GM19351 (cell line): ENCODE results near the gene DCDC2B.

ENCODE experiments used
- ATAC-seq: cut with Tn5 transposase; IDR thresholded peaks from one replicate; pipeline ENCODE4 v1.9.1; 2021; ENCODE audit warnings: mild to moderate bottlenecking, moderate library complexity; ENCODE audit not compliant: unreplicated experiment

DCDC2B gene

DNA sequence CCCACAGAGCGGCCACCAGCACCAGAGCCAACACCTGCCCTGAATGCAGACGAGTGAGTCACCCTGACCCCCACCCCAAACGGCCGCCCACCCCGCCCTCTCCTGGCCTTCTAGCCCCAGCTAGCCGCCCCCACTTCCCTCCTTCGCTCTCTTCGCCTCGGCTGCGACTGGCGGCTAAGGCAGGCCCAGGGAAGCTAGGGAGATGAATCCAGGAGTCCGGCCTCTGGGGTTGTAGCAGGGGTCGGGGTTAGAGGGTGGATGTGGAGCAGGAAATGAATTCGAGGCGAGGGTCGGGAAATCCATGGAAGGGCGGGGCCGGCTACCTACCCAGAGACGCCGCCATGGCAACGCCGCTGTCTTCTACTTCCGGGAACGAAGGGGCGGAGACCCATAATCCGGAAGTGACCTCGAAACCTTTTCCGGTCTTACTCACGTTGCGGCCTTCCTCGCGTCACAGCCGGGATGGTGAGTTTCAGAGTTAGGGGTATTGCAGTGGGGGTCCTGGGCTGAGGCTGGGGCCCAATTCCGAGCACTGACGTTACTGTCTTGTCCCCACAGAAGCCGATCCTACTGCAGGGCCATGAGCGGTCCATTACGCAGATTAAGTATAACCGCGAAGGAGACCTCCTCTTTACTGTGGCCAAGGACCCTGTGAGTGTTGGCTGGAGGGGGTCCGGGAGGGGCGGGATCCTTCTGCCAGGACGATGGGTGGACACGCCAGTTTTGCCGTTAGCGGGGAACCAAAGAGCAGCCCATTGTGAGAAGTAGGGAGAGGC is 13.3 kb downstream of the DCDC2B start, which contains the start of the genes EIF3I and TMEM234:
TSS of gene EIF3I (plus strand) at position 428 of the 776 bp plus-strand sequence. CDS start at position 463, 35 bp downstream.
TSS of gene TMEM234 (minus strand) at position 374 of the 776 bp plus-strand sequence. CDS start at position 343, 31 bp downstream.
- peak; percentile 96 for ATAC-seq

- no peak for ATAC-seq
Measured at GRCh38 chr1:32223683-32224082, 14.8 kb downstream of the DCDC2B start.

DNA sequence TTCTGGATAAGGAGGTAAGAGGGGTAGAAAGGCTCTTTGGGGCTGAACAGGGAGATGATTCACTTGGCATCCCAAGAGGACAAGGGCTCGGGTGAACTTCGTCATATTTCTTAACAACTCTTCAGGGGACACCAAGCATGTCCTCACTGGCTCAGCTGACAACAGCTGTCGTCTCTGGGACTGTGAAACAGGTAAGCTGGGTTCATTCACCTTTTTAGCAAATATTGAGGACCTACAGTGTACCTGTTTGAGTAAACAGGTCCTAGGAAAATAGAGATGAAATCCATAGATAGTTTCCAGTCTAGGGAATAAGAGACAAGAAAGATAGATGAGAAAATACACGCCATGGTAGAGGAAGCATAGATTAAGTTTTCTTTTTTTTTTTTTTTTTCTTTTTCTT is 15.4 kb downstream of the DCDC2B start:
- ATAC-seq: no peak

DNA sequence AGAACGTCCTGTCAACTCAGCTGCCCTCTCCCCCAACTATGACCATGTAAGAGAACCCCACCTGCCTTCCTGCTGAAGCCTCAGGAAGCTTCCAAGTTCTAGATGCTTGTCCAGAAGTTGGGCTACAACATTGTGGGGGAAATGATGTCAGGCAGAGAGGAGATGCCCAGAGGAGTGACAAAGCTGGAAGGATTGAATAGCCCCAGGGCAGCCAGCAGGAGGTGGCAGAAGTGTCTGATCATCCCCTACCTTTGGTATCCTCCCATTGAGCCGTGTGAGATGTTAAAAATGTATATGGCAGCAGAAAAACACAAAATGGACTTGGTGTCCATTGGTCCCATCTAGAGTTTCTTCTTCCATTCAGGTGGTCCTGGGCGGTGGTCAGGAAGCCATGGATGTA is 19.9 kb downstream of the DCDC2B start:
- no peak for ATAC-seq

GRCh38 chr1:32231843-32232432 is 23.0 kb downstream of the DCDC2B start:
- ATAC-seq: no peak

DNA sequence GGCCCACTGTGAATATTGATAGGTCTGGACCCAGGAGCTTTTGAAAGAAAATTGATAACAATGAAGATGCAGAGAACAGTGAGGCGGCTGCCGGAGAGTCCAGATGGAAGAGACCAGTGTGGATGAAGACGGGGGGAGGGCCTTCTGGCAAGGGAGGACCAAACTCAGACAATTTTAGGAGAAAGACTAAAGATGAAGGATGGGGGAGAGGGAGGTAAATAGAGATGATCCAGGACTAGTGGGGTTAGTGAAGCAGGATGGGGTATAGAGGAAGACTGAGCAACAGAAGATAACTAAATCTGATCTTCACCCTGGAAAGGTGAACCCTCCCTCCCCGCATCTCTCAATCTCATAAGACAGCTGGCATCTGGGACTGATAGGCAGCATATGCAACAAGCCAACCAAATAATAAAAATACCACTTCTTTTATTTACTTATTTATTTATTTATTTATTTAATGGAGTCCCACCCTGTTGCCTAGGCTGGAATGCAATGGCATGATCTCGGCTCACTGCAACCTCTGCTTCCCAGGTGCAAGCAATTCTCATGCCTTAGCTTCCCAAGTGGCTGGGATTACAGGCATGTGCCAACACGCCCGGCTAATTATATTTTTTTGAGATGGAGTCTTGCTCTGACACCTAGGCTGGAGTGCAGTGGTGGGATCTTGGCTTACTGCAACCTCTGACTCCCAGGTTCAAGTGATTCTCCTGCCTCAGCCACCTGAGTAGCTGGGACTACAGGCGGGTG is 23.8 kb downstream of the DCDC2B start:
- ATAC-seq: no peak

DNA sequence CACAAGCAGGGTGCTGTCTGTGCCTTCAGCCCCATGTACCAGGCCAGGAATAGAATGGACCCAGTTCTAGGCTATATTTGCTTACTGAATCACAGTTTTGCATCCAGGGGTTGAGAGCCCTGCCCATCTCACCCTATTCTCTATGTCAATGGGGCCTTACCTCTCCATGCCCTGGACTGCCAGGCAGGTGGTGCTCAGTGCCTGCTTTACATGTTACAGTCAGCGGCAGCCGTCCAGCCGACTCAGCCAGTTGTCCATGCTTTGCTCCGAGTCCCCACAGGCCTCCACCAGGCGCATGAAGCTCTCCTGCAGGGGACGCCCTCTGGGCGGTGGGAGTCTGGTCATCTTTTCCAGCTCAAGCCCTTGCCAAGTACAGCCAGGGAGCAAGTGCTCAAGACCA is 25.9 kb downstream of the DCDC2B start:
- no peak for ATAC-seq

- no peak for ATAC-seq
Measured at GRCh38 chr1:32239337-32239736, 30.4 kb downstream of the DCDC2B start.

GRCh38 chr1:32239790-32240139 is 30.9 kb downstream of the DCDC2B start:
- no peak for ATAC-seq

DNA sequence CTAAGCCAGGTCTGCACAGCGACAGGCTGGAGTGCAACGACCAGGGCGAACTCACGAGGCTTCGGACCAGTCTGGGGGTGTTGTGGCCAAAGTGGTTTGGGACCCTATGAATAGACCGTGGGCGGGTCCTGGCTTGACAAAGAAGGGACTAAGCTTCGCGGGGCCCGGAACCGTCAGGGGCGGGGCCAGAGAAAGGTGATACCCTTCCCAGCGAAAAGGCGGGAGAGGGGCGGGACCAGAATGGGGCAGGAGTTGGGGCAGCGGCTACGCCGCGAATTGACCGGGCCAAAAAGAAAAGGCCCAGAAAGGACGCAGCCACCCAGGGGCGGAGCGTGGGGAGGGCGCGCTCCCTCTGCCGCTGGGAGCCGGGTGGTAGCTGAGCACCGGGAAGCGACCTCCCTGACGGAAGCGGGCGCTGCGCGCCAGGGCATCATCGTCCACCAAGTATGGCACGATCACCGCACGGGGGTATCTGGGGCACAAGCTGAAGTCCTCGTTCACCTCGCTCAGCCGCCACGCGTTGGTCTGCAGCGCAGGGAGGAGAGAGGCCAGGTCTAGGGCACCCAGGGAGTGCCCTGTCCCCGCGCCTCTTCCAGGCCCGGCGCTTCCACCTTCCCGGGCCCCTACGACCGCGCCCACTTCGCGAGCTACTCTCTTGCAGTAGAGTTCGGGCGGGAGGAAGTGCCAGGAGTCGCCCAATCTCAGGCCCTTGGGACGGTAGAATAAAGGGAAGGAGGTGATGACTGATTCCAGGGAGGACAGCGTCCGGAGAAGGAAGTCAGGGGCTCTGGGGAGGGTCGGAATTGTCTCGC is 31.5 kb downstream of the DCDC2B start:
- ATAC-seq: no peak

DNA sequence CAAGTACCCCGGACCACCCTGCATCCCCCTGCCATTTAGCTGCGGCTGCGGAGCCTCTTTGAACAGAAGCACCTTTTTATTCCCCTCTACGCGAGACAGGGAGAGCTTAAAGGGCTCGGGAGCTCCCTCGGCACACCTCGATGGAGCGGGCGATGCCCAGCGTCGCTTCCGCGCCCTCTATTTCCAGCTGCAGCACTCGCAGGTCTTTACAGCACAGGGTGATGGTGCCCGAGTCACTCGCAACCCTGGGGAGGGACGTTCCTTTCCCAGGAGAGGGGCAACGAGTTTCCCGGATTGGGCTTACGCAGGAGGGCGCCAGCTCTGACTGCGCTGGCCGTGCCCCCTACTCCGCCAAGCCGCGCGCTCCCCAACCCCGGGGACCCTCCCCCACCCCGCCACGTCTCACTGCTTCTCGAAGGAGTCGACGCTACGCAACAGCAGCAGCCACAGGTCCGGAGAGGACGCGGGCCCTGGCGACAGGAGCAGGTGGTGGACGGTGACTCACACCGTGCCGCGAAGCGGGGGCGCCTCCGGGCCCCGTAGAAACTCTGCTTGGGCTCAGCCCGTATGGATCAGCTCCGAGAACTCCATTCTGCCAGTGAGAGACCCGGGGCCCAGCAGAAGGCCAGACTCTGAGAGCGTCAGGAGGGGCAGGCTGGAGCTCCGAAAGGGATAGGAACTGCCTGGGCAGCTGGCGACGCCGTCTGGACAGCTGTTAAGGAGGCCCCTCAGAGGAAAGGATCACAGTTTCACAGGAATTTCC is 32.3 kb downstream of the DCDC2B start:
- no peak for ATAC-seq

- no peak for ATAC-seq
Measured at GRCh38 chr1:32242341-32242851, 33.5 kb downstream of the DCDC2B start.

DNA sequence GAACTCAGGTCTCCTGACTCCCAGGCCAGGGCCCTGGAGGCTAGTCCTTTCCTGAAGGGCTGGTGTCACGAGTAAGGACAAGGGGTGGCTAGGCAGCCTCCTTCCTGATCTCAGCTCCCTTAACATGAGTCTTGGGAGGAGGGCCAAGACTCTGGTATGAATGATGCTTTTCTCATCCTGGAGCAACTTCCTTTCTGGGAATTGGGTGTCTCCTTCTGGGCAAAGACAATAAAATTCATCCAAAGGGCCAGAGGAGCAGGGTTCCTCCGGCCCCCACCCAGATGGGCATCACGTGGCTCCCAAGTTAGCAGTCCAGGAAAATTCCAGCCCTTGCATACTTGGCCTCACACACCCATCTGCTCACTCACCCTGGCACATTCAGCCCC is 38.0 kb downstream of the DCDC2B start, which contains the start of gene FAM167B:
TSS of gene FAM167B (plus strand) at position 335 of the 386 bp plus-strand sequence. CDS start 200 bp downstream, outside the sequence.
- no peak for ATAC-seq

DNA sequence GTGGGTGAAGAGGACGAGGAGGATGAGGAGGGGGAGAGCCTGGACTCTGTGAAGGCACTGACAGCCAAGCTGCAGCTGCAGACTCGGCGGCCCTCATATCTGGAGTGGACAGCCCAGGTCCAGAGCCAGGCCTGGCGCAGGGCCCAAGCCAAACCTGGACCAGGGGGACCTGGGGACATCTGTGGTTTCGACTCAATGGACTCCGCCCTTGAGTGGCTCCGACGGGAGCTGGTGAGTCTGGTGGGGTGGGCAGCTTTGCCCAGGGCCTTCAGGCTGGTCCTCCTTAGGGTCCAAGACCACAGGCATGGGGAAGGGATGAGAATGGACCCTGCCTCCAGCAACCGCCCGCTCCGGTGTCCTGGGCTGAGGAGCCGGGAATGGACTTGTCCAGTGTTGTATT is 38.6 kb downstream of the DCDC2B start:
- ATAC-seq: no peak

DNA sequence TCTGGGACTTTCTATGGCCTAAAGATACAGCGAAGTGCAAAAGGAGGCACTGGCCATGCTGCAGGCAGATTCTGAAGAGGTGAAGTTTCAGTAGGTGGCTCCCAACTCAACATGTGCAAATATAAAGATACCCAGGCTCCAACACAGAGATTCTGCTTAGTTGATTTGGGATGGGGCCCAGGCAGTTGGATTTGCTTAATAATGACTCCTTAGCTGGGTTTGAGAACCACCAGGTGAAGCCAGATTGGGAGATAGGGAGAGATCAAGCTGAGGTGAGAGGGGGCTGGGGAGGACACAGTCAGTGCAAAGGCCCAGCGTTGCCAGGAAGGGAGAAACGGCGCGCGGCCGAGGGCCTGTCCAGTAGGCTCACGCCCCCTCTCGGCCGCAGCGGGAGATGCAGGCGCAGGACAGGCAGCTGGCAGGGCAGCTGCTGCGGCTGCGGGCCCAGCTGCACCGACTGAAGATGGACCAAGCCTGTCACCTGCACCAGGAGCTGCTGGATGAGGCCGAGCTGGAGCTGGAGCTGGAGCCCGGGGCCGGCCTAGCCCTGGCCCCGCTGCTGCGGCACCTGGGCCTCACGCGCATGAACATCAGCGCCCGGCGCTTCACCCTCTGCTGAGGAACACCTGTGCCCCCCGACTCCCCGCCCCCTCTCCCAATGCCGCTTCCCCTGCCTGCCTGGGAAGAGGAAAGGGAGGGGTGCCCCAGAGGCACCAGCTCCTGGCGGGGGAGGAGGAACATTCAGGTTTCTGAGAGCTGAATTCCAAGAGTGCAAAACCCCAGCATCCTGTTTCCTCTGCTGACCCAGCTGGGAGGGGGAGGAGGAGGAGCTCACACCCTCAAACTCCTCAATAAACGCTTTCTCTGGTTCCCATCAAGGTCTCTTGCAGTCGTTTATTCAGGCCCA is 39.3 kb downstream of the DCDC2B start:
- no peak for ATAC-seq

- ATAC-seq: peak; percentile 51
Measured at GRCh38 chr1:32249831-32250525, 41.1 kb downstream of the DCDC2B start.

DNA sequence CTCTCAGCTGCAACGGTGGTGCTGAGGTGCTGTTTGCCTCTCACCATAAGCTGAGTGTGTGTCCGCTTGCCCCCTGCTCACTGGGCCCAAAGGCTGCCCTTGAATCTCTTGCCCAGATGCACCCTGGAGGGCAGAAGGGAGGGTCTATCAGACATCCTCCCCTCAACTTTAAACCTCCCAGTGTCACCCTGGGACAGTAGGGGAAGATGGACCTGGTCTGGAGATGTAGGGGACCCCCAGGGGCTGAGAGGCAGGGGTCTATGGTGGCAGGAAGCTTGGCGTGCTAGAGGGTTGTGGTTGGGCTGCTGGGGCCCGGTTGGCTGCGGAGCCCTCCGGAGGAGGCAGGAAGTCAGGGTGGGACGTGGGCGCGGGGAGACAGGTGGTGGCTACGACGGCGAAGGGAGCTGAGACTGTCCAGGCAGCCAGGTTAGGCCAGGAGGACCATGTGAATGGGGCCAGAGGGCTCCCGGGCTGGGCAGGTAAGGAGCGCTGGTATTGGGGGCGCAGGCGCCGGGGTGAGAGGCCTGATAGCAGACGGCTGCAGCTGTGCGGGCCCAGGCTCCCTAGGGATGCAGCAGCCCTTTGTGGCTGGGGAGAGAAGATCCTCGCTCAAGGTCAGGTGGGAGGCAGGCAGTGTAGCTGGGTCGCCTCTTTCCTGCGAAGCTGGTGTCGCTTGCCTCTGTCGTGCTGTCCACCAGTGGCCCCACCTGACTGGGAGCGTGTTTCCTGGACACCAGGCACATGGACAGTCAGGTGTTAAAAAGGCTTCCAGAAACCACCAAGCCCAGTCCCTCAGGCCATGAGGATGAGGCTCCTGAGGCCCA is 42.2 kb downstream of the DCDC2B start, which contains the start of gene LCK:
TSS of gene LCK (plus strand) at position 373 of the 824 bp plus-strand sequence. CDS start 23,065 bp downstream, outside the sequence.
- peak; percentile 29 for ATAC-seq
